NCI-H2171 (cell line): ENCODE data around the gene PPFIA1.

Source experiments
- DNase-seq: peaks from one replicate; lab custom pipeline; 2025; lab: John Stamatoyannopoulos, UW

PPFIA1 gene

DNA sequence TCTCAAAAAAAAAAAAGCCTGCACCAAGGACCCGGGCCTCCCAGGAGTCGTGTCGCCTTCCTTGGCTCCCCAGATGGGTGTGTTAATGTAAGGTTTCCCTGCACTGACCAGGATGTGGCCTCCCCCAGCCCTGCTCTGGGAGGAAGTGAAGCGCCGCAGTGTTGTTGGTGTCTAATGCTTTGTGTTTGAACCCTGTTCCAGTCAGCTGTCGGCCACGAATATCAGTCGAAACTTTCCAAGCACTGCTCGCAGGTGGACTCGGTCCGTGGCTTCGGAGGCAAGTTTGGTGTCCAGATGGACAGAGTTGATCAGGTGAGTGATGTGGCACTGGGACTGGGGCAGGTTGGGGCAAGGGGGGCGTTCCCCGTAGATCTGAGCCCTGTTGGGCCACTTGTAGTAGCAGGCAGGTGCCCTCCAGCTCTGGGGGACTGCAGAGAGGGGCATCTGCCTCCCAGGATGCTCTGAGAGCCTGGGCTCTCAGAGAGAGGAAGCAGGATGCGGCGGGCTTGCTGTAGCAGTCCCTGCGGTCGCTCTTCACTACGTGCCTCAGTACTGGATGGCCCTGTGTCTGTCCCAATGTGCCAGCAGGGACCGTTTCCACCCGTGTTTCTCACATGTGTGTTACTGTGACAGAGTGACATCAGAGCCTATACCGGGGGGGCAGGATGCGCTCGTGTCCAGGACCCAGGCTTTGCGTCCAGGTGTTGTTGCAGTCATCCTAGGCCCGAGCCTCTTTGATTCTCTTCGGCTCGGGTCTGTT, 144.0 kb downstream of the PPFIA1 start:
- no peak for DNase-seq

DNA sequence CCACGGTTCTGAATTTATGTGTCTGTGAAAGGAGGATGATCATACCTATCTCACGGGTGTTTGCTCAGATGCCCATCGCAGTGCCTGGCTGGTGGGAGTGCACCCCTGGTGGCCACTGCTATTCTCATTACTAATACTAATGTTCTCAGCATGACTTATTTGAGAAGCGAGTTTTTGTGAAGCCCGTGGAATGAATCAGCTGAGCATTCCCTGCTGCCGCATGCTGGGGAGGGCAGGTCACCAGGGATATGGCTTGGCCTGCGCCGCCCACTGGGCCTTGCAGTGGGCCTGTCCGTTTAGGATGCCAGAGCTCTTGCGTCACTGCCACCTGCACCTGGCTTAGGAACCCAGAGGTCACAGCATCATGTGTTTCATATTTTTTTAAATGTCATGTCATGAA, 144.7 kb downstream of the PPFIA1 start:
- DNase-seq, result no peak

DNA sequence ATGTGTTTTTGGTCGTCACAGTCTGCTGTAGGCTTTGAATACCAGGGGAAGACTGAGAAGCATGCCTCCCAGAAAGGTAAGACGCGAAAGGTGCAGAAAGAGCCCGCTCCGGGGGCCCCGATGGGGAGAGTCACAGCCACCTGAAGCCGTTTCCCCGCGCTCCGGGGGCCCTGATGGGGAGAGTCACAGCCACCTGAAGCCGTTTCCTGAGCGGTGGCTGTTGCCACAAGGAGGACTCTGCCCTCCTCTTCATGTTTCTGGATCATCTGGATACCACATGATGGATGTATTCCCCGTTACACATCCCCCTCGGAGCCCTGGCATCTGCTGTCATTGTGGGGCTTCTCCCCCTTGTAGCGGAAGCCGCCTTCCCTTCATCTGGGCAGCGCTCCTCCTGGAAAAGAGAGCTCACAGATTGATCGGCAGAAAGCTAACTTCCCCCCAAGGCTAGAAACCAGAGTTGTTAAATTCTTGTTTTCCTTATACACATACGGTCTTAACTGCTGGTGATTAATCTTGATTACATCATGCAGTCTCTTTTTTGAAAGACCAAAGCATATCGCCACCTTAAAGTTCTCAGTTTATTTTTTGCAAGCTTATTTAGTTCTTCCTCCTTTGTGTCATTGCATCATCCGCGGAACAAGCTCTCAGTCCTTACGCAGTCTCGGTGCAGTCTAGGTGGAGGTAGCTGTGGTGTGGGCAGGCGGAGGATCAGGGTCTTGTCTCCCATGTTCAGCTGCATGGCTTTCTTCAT, 145.3 kb downstream of the PPFIA1 start:
- DNase-seq, result no peak

DNA sequence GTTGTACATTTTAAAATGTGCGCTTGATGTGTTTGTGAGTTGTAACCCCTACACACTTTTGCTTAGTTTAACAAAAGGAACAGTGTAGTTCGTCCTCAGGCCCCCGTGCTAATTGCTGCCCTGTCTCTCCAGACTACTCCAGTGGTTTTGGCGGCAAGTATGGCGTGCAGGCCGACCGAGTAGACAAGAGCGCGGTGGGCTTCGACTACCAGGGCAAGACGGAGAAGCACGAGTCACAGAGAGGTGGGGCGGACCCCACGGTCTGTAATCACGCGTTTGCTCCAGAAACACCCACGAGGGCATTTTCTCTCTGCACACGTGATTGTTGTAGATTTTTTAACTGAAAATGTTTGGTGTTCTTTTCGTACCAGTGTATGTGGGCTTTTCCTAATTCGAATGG, 146.4 kb downstream of the PPFIA1 start:
- DNase-seq, result no peak

- no peak for DNase-seq
Measured at GRCh38 chr11:70418130-70418529, 147.6 kb downstream of the PPFIA1 start.

DNA sequence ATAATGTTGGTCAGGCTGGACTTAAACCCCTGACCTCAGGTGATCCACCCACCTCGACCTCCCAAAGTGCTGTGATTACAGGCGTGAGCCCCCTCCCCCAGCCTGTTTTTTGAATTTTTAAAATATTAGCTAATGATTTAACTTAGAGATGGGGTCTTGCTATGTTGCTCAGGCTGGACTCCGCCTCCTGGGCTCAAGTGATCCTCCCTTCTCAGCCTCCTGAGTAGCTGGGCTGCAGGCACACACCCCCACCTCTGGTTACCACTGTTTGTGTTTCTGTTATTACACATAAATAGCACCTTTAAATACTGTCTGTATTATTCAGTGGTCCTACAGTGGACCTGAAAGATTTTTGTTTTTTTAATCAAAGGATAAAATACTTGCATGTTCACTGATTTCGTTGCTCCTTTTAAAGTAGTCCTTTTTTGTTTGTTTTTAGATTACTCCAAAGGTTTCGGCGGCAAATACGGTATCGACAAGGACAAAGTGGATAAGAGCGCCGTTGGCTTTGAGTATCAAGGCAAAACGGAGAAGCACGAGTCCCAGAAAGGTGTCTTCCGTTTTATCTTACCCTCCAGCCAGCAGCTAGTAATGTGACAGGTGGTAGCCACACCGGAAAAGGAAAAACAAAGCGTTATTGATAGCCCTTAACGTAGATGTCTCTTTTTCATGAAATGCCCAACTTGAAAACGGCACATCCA, 149.0 kb downstream of the PPFIA1 start:
- DNase-seq, result no peak

DNA sequence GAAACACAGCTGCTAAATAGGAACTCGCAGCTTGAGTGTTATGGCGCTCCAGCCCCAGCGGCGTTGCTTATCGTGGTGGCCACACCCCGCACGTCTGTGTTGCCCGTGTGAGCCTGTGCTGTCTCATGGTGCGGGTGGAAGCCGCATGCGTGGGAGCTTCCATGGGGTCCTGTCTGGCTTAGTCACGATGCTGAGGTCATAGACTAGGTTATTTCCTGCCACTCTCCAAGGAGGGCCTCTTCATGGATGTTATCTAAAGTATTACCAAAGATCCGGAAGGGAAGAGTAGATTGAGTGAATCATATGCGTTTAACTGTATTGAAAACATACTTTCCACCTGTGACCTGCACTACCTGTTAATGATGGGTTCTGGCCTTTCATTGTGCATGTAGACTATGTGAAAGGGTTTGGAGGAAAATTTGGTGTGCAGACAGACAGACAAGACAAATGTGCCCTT, 149.5 kb downstream of the PPFIA1 start:
- DNase-seq, result no peak

GRCh38 chr11:70420496-70420895, 150.0 kb downstream of the PPFIA1 start:
- no peak for DNase-seq

DNA sequence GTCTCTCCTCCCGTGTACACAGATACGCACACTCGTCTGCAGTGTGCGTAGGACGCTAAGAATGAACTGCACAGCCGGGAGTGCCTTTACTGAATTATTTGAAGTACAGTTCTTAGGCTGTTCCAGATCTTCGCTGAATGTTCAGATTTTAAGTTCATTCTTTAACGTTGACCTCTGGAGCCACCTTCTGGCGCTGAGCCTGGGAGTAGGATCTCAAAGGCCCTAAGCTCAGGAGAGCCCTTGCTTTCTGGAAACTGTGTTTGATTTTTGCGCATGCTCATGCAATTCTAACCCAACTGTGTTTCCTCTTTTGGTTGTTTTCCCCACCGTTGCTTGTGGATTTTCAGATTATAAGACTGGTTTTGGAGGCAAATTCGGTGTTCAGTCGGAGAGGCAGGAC, 150.6 kb downstream of the PPFIA1 start:
- DNase-seq, result no peak

GRCh38 chr11:70422692-70423522, 152.4 kb downstream of the PPFIA1 start:
- DNase-seq, result no peak

- no peak for DNase-seq
Measured at GRCh38 chr11:70423523-70424505, 153.3 kb downstream of the PPFIA1 start.

DNA sequence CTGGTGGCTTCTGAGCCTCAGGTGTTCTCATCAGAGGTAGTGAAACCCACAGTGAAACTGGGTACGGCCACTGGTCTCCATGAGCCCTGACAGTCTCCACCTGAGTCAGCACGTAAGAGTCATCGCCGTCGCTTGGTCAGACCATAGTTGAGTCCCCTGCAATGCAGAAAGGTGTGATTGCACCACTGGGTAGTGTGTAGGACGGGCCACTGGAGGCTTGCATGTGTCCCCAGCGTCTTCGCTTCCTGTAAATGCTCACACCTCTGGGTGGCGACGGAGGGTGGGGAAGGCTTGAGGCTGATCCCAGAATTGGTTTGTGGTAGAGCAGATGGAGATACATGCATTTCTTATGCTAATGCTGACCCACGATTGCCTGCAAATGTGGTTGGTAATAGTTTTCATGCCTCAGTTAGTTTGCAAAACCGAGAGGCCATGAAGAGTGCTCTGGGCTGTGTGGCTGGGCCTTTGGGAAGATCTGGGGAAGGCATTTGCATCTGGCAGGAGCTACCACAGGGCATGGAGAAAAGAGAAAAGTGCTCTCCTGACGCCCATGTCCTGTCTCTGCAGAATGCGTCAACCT, 154.4 kb downstream of the PPFIA1 start:
- no peak for DNase-seq

- no peak for DNase-seq
Measured at GRCh38 chr11:70427436-70427835, 156.9 kb downstream of the PPFIA1 start.

DNA sequence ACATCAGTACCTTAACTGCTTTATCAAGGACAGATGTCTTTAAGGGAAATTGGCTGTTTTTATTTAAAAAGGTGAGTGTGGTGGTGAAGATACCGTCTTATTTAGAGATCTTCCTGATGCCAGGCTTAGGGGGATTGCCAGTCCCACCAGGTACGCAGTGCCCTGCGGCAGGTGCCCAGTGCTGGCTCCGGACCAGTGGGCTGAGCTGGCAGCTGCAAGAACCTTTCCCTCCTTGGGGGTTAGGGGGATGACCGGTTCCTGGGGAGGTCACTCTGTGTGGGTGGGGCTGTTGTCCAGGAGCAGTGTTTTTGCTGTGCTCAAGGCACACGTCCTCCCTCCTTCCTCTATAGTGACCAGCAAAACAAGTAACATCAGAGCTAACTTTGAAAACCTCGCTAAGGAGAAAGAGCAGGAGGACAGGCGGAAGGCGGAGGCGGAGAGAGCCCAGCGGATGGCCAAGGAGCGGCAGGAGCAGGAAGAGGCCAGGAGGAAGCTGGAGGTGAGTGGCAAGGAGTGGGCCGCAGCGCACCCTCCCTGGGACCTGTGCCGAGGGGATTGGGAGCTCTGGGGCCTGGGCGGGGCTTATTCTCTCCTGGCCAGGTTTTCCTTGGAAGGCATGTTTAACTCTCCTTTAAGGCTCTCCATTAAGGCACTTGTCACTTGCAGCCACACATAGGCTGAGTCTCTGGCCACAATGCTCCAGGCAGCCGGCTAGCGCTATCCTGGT, 158.4 kb downstream of the PPFIA1 start:
- DNase-seq, result no peak

DNA sequence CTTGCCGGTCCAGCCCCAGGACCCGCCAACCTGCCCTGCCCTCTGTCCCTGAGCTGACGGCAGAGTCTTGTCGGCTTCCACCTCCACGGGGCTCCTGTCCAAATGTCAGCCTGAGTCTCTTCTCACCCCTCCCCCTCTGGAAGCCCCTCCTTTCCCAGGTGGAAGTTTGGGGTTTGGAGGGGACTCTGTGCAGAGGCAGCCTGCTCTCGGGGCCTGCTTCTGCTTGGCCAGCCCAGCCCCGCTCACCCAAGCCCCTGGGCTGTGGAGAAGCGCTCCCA, 158.9 kb downstream of the PPFIA1 start:
- DNase-seq, result no peak

DNA sequence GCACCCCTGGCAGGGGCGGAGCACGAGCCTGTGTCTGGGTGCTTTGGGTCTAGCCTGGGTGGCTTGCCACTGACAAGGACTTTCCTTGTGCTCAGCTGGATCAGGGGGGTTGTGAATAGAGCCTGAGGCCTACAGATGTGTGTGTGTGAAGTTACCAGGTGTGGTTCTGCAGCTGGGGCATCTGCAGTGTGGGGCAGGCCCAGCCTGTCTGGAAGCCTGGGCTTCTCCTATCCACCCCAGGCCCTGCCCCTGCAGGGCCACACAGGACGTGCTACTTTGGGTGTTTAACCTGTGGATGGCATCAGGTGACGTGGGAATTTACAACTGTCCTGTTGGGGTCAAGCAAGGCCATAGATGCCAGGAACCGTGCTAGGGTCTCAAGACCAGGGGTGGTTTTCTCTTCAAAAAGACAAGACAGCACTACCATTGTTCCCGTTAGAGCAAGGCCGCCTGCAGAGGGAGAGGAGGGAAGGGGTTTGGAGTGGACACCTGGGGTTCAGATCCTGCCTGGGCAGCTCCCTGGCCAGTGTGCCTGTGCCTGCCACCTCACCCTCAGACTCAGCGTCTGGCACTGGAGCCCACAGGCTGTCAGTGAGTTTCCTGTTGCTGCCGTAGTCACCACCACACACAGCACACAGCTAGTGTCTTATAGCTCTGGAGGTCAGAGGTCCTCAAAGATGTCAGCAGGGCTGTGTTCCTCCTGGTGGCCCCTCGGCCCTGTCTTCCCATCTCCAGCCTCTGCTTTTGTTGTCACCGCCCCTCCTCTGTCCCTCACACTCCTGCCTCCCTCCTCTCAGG, 159.4 kb downstream of the PPFIA1 start:
- DNase-seq, result no peak

DNA sequence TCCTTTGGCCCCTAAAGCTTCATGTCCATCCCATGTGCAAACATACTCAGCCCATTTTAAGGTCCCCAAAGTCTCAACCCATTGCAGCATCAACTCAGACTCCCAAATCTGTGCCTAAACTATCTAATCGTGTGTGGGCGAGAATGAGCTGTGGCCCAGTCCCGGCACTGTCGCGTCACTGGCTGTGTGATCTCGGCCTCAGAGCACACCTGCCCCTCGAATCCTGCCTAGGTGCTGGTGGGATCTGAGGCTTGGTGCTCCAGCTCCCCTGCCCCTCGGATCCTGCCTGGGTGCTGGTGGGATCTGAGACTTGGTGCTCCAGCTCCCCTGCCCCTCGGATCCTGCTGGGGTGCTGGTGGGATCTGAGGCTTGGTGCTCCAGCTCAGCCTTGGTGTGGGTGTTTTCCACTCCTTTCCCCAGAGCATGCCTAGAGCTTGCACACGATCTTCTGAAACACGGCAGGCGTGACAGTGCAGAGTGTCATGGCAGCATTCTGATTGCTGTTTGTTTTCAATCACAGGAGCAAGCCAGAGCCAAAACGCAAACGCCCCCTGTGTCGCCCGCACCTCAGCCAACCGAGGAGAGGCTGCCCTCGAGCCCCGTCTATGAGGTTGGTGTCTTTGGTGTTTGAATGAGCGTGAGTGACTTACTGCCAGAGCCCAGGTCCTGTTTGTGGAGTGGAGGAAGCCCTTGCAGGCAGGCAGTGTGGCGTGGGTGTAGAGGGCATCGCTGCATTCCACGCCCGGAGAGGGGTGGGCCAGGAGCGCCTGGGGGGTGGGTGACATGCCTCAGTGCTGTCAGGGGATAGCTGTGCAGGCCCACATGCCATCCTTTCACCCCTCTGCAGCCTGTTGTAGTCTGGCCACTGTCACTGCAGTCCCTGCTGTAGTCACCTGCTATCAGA, 160.4 kb downstream of the PPFIA1 start:
- no peak for DNase-seq

DNA sequence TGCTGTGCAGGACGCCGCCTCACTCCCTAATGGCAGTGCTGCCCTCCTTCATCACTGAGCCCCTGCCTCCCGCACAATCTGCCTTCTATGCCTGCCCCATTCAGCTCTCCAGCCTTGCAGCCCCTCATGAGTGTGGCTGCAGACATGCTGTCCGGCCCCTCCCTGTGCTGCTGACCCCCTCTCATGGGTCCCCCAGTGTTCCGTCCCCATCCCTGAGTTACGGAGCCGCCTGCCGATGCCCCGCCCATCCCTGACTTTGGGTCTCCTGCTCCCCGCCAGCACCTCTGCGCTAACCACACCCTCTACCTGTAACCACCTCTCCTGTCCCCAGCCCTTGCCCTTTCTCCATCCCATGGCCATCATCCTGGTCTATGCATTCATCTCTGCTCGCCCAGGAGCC, 161.1 kb downstream of the PPFIA1 start:
- DNase-seq, result no peak
